HEK293 (cell line): ENCODE results near the gene SLC18A3.

Experiments used
- CTCF ChIP-seq: fragments of 450-650 bp; formaldehyde crosslinking; IDR thresholded peaks from 2 replicates; pipeline ENCODE4 v1.5.1; 2016; ENCODE audit warnings: missing biosample characterization, missing genetic modification characterization
- KLF10 ChIP-seq: fragments of 450-650 bp; IDR thresholded peaks from 2 replicates; pipeline ENCODE4 v1.5.1; 2018; ENCODE audit warnings: missing biosample characterization, mild to moderate bottlenecking, missing genetic modification characterization
- KLF16 ChIP-seq: fragments of 450-650 bp; formaldehyde crosslinking; IDR thresholded peaks from 2 replicates; pipeline ENCODE4 v1.5.1; 2017; ENCODE audit warnings: missing biosample characterization, missing genetic modification characterization
- MEIS1 ChIP-seq: sonication (generic); formaldehyde crosslinking; IDR thresholded peaks from 2 replicates; pipeline ENCODE4 v1.8.1; 2022; ENCODE audit warnings: missing genetic modification reagents, mild to moderate bottlenecking, borderline replicate concordance
- SP2 ChIP-seq: fragments of 450-650 bp; formaldehyde crosslinking; IDR thresholded peaks from 2 replicates; pipeline ENCODE4 v1.5.1; 2016; ENCODE audit warnings: missing biosample characterization, missing genetic modification characterization
- TSHZ1 ChIP-seq: fragments of 450-650 bp; formaldehyde crosslinking; IDR thresholded peaks from 2 replicates; pipeline ENCODE4 v1.5.1; 2016; ENCODE audit warnings: missing biosample characterization, missing genetic modification characterization, borderline replicate concordance
- ZFP41 ChIP-seq: fragments of 450-650 bp; formaldehyde crosslinking; IDR thresholded peaks from 2 replicates; pipeline ENCODE4 v1.5.1; 2016; ENCODE audit warnings: missing biosample characterization, missing genetic modification characterization, borderline replicate concordance
- ZNF214 ChIP-seq: fragments of 450-650 bp; formaldehyde crosslinking; IDR thresholded peaks from 2 replicates; pipeline ENCODE4 v1.5.1; 2017; ENCODE audit warnings: missing biosample characterization, mild to moderate bottlenecking, missing genetic modification characterization, borderline replicate concordance
- ZNF274 ChIP-seq, 2 experiments: fragments of 200-500 bp in 1 of 2; fragments of 450-650 bp in 1 of 2; sonication (Bioruptor generic) in 1 of 2; formaldehyde crosslinking in 1 of 2; IDR thresholded peaks; 2 replicates each; pipeline versions ENCODE4 v1.5.1 to v1.6.1; 2014 to 2016; ENCODE audit warnings: borderline replicate concordance in 1 of 2, inconsistent platforms in 1 of 2, low read length in 1 of 2, missing biosample characterization in 1 of 2, missing genetic modification characterization in 1 of 2
- ZNF280D ChIP-seq: fragments of 450-650 bp; formaldehyde crosslinking; IDR thresholded peaks from 2 replicates; pipeline ENCODE4 v1.5.1; 2016; ENCODE audit warnings: missing biosample characterization, missing genetic modification characterization
- ZNF580 ChIP-seq: fragments of 450-650 bp; formaldehyde crosslinking; IDR thresholded peaks from 2 replicates; pipeline ENCODE4 v1.5.1; 2016; ENCODE audit warnings: missing biosample characterization, missing genetic modification characterization
- ZNF639 ChIP-seq: fragments of 450-650 bp; formaldehyde crosslinking; IDR thresholded peaks from 2 replicates; pipeline ENCODE4 v1.5.1; 2016; ENCODE audit warnings: missing biosample characterization, missing genetic modification characterization

GRCh38 chr10:49585387-49585786 lies 24.7 kb upstream of the SLC18A3 start:
- TF ChIP-seq TSHZ1 (tag by site-specific recombination) (no peak), CTCF (tag by site-specific recombination) (no peak), ZFP41 (tag by site-specific recombination) (no peak), ZNF274 (IDR thresholded peaks at IDR 0.05; ENCODE audit: low read length) (no peak), ZNF274 (tag by site-specific recombination; IDR thresholded peaks at IDR 0.05; ENCODE audit: borderline replicate concordance) (no peak), SP2 (tag by site-specific recombination) (no peak), ZNF280D (no peak), ZNF214 (tag by site-specific recombination) (no peak), ZNF639 (no peak), KLF10 (tag by site-specific recombination) (no peak), ZNF580 (tag by site-specific recombination) (no peak), KLF16 (tag by site-specific recombination) (no peak), MEIS1 (no peak)
